ENCODE measurements around the gene CRIP3. TPM values are rescaled to one million over a fixed set of nuclear protein-coding genes. Genes with fewer than 3 reads are reported as not detected.
"Not testable (repeated sequence)": the region's sequence is repeated elsewhere in the genome, so short reads cannot be mapped to it uniquely, and the experiment has no call there.

The CRIP3 gene
- total RNA-seq, 1 donor from 2014 or later: 0.75 TPM

- H3K27ac Mint-ChIP-seq; H3K4me1 Mint-ChIP-seq (ENCODE audit: low read depth); intact Hi-C loops (cut with micrococcal nuclease); DNase-seq (ENCODE audit: low spot score); H3K9me3 Mint-ChIP-seq; H3K4me3 Mint-ChIP-seq (ENCODE audit: low read depth); H3K36me3 Mint-ChIP-seq (ENCODE audit: low read depth): not testable (repeated sequence)
- H3K27me3 Mint-ChIP-seq (ENCODE audit: low read depth): peaks cover 12% of the 10 kb centered on the region
These were observed 5.6 kb downstream of the CRIP3 start for GRCh38 chr6:43303006-43303405.

DNA sequence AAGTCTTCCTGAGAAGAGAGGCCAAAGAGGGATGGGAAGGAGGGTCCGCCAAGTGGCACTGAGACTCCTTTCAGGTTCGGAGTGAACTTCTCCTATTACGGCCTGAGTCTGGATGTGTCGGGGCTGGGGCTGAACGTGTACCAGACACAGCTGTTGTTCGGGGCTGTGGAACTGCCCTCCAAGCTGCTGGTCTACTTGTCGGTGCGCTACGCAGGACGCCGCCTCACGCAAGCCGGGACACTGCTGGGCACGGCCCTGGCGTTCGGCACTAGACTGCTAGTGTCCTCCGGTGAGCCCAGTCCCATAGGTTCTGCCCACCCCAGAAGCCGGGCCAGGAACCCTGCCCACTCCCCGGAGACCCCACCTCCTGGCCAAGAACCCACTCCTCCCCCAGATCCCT, 6.5 kb downstream of the CRIP3 start:
- no peak overlapping the region for H3K4me3 Mint-ChIP-seq (ENCODE audit: low read depth)
- no peaks in the 10 kb centered on the region for H3K4me1 Mint-ChIP-seq (ENCODE audit: low read depth)
- H3K27ac Mint-ChIP-seq: no peak overlapping the region
- DNase-seq (ENCODE audit: low spot score): no peak
- intact Hi-C loops (cut with micrococcal nuclease): no loop called here
- no peaks in the 10 kb centered on the region for H3K36me3 Mint-ChIP-seq (ENCODE audit: low read depth)
- peaks cover 8% of the 10 kb centered on the region for H3K27me3 Mint-ChIP-seq (ENCODE audit: low read depth)
- no peaks in the 10 kb centered on the region for H3K9me3 Mint-ChIP-seq

DNA sequence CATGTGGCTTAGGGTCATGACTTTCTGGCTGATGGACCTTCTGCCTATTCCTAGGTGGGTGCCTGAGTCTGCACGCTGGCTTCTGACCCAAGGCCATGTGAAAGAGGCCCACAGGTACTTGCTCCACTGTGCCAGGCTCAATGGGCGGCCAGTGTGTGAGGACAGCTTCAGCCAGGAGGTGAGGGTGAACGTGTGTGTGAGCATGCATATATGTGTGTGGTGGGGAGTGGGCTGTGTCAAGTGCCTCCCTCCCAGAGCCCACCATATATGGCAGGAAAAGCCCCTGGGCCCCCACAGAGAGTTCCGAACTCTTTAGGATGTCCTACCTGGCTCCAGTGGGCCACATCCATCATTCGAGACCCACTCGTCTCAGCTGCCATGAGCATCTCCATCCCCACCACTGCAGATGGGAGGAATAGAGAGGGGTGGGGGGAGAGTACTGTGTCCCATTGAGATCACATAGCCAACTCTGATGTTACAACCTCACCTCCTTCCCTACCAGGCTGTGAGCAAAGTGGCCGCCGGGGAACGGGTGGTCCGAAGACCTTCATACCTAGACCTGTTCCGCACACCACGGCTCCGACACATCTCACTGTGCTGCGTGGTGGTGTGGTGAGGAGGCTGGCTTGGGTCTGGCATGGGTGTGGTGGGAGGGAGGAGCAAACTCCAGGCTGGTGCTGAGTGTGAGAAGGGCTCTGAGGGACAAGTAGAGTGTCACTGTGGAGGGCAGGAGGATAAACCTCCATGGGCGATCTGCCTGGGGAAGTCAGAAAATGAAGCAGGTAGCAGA, 7.3 kb downstream of the CRIP3 start:
- DNase-seq (ENCODE audit: low spot score): no peak
- H3K9me3 Mint-ChIP-seq: no peaks in the 10 kb centered on the region
- no peak overlapping the region for H3K27ac Mint-ChIP-seq
- no peaks in the 10 kb centered on the region for H3K36me3 Mint-ChIP-seq (ENCODE audit: low read depth)
- H3K27me3 Mint-ChIP-seq (ENCODE audit: low read depth): peaks cover 12% of the 10 kb centered on the region
- H3K4me1 Mint-ChIP-seq (ENCODE audit: low read depth): no peaks in the 10 kb centered on the region
- H3K4me3 Mint-ChIP-seq (ENCODE audit: low read depth): no peak overlapping the region
- intact Hi-C loops (cut with micrococcal nuclease): no loop called here

GRCh38 chr6:43299338-43300293, 9.0 kb downstream of the CRIP3 start:
- DNase-seq (ENCODE audit: low spot score): no peak
- peaks cover 12% of the 10 kb centered on the region for H3K27me3 Mint-ChIP-seq (ENCODE audit: low read depth)
- H3K9me3 Mint-ChIP-seq: no peaks in the 10 kb centered on the region
- intact Hi-C loops (cut with micrococcal nuclease): no loop called here
- no peak overlapping the region for H3K4me3 Mint-ChIP-seq (ENCODE audit: low read depth)
- no peaks in the 10 kb centered on the region for H3K4me1 Mint-ChIP-seq (ENCODE audit: low read depth)
- H3K27ac Mint-ChIP-seq: no peak overlapping the region
- H3K36me3 Mint-ChIP-seq (ENCODE audit: low read depth): no peaks in the 10 kb centered on the region

GRCh38 chr6:43298565-43299337, 9.9 kb downstream of the CRIP3 start:
- Mint-ChIP-seq H3K9me3 (no peaks in the 10 kb centered on the region), H3K4me1 (ENCODE audit: low read depth) (no peaks in the 10 kb centered on the region), H3K36me3 (ENCODE audit: low read depth) (no peaks in the 10 kb centered on the region), H3K27ac (no peak overlapping the region), H3K27me3 (ENCODE audit: low read depth) (peaks cover 12% of the 10 kb centered on the region), H3K4me3 (ENCODE audit: low read depth) (no peak overlapping the region)
- intact Hi-C loops (cut with micrococcal nuclease): no loop called here
- no peak for DNase-seq (ENCODE audit: low spot score)

GRCh38 chr6:43297644-43298564, 10.7 kb downstream of the CRIP3 start, which contains the start of gene SLC22A7:
Gene SLC22A7, plus strand, starts transcription at chr6:43298260. Its CDS starts 99 bp downstream, at chr6:43298359.
- H3K36me3 Mint-ChIP-seq (ENCODE audit: low read depth): no peaks in the 10 kb centered on the region
- no peak for DNase-seq (ENCODE audit: low spot score)
- H3K27ac Mint-ChIP-seq: no peak within 1 kb of the TSS
- H3K27me3 Mint-ChIP-seq (ENCODE audit: low read depth): peaks cover 12% of the 10 kb centered on the region
- intact Hi-C loops (cut with micrococcal nuclease): no loop called here
- H3K4me1 Mint-ChIP-seq (ENCODE audit: low read depth): no peaks in the 10 kb centered on the region
- H3K9me3 Mint-ChIP-seq: no peaks in the 10 kb centered on the region
- no peak within 1 kb of the TSS for H3K4me3 Mint-ChIP-seq (ENCODE audit: low read depth)

DNA sequence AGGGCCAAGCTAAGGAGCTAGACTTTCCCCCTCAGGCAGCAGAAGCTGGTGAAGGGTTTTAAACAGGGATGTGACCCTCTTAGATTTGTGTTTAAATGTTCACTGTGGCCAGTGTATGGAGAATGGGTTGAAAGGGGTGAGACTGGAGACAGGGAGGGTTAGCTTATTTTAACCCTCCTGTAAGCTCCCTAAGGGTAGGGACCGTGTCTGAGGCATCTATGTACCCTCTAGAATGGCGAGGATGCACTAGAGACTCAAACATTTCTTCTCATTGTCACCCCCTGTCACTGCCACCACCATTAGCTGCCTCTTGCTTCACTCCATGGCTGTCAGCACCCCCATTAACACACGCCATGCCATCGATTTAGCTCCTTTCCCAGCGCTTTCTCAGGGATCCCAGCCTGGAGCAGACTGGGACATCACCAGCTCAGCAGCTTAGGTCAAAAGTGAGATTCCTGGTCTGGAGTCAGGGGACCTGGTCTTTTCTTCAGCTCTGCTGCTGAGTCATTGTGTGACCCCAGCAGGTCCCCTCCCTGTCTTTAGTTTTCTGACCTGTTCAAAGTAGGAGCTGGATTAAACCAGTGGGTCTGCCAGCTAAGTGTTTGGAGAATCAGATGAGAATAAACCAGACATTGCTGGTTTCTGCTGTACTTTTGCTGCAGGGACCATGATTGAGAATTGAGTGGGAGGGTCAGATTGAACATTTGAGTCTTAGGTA, 11.7 kb downstream of the CRIP3 start:
- Mint-ChIP-seq H3K36me3 (ENCODE audit: low read depth) (no peaks in the 10 kb centered on the region), H3K27me3 (ENCODE audit: low read depth) (peaks cover 14% of the 10 kb centered on the region), H3K27ac (no peak overlapping the region), H3K4me3 (ENCODE audit: low read depth) (no peak overlapping the region), H3K4me1 (ENCODE audit: low read depth) (no peaks in the 10 kb centered on the region), H3K9me3 (no peaks in the 10 kb centered on the region)
- intact Hi-C loops (cut with micrococcal nuclease): no loop called here
- no peak for DNase-seq (ENCODE audit: low spot score)

DNA sequence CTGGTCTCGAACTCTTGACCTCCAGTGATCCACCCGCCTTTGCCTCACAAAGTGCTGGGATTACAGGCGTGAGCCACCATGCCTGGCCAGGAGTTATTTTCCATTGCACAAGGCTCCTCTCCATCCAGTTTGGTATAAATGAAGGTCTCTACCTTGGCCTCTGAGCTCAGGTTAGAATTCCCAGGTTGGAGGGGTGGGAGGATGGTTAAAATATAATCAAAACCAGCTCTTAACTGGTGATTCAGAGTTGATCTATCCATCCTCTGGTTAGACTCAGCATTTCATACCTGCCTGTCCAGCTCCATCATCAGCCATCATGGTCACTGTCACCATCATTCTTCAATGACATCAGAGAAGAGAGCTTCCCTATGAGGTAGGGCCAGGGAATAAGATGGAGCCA, 13.2 kb downstream of the CRIP3 start:
- Mint-ChIP-seq H3K9me3 (no peaks in the 10 kb centered on the region), H3K4me3 (ENCODE audit: low read depth) (no peak overlapping the region), H3K27me3 (ENCODE audit: low read depth) (peaks cover 14% of the 10 kb centered on the region), H3K36me3 (ENCODE audit: low read depth) (no peaks in the 10 kb centered on the region), H3K4me1 (ENCODE audit: low read depth) (no peaks in the 10 kb centered on the region), H3K27ac (no peak overlapping the region)
- DNase-seq (ENCODE audit: low spot score): no peak
- intact Hi-C loops (cut with micrococcal nuclease): no loop called here

- no peak overlapping the region for H3K27ac Mint-ChIP-seq
These were observed 14.1 kb downstream of the CRIP3 start for GRCh38 chr6:43294536-43294935.

GRCh38 chr6:43293698-43294097, 14.9 kb downstream of the CRIP3 start:
- Mint-ChIP-seq H3K4me3 (ENCODE audit: low read depth) (no peak overlapping the region), H3K9me3 (no peaks in the 10 kb centered on the region), H3K4me1 (ENCODE audit: low read depth) (no peaks in the 10 kb centered on the region), H3K27ac (no peak overlapping the region), H3K27me3 (ENCODE audit: low read depth) (peaks cover 9% of the 10 kb centered on the region), H3K36me3 (ENCODE audit: low read depth) (no peaks in the 10 kb centered on the region)
- no peak for DNase-seq (ENCODE audit: low spot score)
- intact Hi-C loops (cut with micrococcal nuclease): no loop called here

More at GRCh38 chr6:43294536-43294935, 14.1 kb downstream of the CRIP3 start:
- Mint-ChIP-seq H3K27me3 (ENCODE audit: low read depth) (peaks cover 11% of the 10 kb centered on the region), H3K4me3 (ENCODE audit: low read depth) (no peak overlapping the region), H3K36me3 (ENCODE audit: low read depth) (no peaks in the 10 kb centered on the region), H3K9me3 (no peaks in the 10 kb centered on the region), H3K4me1 (ENCODE audit: low read depth) (no peaks in the 10 kb centered on the region)
- intact Hi-C loops (cut with micrococcal nuclease): no loop called here
- DNase-seq (ENCODE audit: low spot score): no peak

GRCh38 chr6:43292763-43293318, 15.8 kb downstream of the CRIP3 start:
- no peaks in the 10 kb centered on the region for H3K4me1 Mint-ChIP-seq (ENCODE audit: low read depth)
- intact Hi-C loops (cut with micrococcal nuclease): no loop called here
- H3K9me3 Mint-ChIP-seq: no peaks in the 10 kb centered on the region
- peaks cover 14% of the 10 kb centered on the region for H3K27me3 Mint-ChIP-seq (ENCODE audit: low read depth)
- no peak overlapping the region for H3K4me3 Mint-ChIP-seq (ENCODE audit: low read depth)
- H3K36me3 Mint-ChIP-seq (ENCODE audit: low read depth): no peaks in the 10 kb centered on the region
- H3K27ac Mint-ChIP-seq: no peak overlapping the region
- no peak for DNase-seq (ENCODE audit: low spot score)

All from activated T-helper 2 cell treated with anti-CD3 and anti-CD28 coated beads, Interferon-gamma antibody, Interleukin-2, Interleukin-4, amounts not matched to agents 10 μg/mL and 5 μg/mL and 100 μg/mL, durations not matched to agents 14 hours and 24 hours and 36 hours (primary cell).